T-helper 1 cell (primary cell): ENCODE results near the gene ZNF785.
A peak's percentile ranks its signal among the peaks of the same experiment; 100 is the strongest.
"Not testable (repeated sequence)": the region's sequence is repeated elsewhere in the genome, so short reads cannot be mapped to it uniquely, and the experiment has no call there.

ENCODE experiments used
- DNase-seq, 5 donors: peaks; one replicate each; pipeline ENCODE4 v3.0.0-alpha.2; 2012 to 2020

Gene ZNF785

DNA sequence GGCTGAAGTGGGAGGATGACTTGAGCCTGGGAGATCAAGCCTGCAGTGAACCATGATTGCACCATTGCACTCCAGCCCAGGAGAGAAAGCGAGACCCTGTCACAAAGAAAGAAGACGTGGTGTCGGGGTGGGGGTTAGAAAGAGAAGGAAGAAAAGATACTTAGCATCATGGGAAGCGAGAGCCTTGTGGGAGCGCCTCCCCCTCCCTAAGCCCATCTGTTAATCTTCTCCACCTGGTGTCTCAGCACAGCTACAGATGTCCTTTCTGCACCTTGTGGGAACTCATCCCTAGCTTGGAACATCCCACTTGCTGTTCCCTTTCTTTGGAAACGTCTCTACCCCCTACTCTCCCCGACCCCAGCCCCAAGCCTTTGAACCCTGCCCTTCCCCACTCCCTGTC, 20.0 kb downstream of the ZNF785 start:
- no peak for DNase-seq

DNA sequence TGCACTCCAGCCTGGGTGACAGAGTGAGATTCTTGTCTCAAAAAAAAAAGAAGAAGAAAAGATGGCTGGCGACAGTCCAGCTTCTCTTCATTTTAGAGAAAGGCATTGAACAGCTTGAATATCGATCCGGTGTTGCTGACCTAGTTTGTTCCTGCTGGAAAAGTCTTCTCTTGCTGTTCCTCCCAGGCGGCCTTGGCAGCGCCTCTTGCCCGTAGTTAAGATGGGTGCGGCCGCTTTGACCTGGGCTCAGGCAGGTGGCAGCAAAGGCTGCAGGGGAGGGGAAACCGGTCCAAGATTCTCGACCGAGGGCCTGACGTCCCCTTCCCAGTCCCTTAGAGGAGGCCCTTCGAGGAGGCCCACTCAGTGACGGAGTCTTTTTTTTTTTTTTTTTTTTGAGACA, 23.5 kb downstream of the ZNF785 start:
- DNase-seq = no peak

DNA sequence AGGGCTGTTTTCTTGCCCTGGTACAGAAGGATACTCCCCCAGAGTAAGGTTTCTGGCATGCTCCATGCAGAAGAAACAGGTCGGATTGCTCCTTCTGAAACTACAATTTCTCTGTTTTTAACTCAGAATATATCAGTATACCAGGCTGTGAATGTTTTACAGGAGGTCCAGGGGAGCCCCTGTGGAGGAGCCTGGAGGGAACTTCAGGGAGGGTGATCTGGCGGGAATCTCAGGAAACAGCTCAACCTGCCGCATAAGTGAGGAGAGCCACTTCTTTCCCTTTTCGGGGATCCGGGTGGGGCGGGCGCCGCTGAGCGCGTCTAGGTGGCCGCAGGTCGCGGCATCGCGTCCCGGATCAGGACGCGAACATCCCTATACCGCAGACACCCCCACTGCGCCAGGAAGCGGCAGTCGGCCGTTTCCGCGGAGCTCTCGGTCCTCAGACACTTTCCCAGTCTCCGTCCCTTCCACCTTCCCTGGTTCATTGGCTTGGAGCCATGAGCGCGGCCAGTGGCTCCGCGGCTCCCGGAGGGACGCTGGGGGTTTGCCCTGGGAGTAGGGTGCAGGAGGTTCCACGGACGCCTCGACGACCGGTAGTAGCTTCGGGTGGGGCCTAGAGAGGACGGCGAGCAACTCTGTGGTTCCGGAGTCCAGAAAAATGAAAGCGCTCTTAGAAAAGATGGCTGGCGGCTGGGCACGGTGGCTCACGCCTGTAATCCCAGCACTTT, 24.2 kb downstream of the ZNF785 start:
- DNase-seq = peak in 1 of 5 donors; percentile 35

DNA sequence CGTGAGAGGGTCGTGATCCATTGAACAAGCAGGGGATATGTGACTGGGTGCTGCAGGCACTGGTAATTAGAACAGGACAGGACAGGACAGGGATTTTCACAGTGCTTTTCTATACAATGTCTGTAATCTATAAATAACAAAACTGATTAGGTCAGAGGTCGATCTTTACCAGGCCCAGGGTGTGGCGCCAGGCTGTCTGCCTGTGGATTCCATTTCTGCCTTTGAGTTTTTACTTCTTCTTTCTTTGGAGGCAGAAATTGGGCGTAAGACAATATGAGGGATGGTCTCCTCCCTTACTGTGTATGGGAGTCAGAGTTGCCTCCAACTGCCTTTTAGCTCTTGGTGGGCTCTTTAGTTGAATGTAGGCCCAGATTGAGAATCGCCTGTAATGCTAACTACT, 25.8 kb downstream of the ZNF785 start:
- no peak for DNase-seq

DNA sequence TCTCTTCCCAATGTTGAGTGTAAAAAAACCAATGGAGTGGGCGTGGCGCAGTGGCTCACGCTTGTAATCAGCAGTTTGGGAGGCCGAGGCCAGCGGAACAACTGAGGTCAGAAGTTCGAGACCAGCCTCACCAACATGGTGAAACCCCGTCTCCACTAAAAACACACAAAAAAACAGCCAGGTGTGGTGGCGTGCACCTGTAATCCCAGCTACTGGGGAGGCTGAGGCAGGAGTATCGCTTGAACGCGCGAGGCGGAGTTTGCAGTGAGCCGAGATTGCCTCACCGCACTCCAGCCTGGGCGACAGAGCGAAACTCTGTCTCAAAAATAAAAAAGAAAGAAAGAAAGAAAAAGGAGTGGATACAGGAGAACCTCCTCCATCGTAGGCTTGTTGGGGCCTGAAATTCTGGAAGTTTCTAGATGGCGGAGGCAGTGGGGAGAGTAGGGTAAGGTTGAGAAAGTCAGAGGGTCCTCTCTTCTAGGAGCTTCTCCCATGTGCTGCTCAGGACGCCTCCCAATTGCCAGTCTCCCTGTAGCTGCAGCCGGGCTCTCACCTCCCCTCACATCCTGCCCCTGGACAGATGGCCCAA, 26.6 kb downstream of the ZNF785 start:
- no peak for DNase-seq

DNA sequence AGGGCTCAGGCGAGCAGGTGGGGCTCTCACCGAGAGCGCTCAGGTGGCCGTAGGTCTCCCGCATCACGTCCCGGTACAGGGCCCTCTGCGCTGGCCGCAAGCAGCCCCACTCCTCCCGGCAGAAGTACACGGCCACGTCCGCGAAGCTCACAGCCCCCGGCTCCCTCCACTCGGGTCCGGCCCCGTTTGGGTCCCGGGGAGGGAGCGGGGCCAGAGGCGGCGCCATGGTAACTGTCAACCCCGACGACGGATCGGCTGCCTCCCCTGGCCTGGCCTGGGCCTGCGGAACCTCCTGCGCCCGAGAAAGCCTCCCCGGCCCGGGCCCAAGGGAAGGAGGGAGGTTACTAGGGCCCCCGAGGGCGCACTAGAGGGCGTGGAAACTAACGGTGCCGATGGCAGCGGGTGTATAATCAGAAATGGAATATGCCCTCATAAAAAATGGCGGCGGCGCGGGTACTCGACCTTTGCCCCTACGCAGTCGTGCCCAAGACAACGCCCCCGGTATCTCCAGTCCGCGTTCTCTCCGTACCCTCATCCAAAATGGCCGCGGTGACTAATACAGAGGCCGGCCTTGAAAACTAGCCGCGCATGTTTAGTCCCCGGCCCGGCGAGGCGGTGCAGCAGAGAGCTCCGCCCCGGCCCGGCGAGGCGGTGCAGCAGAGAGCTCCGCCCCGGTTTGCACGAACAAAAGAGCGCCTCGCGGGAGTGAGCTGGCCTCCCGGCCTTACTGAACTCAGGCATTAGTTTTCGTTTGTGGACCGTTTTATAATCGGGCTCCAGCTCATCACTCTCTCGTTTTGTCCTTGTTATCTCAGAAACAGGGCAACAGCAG, 27.3 kb downstream of the ZNF785 start, which contains the start of gene ZNF764:
ZNF764 (minus strand) TSS at position 418 of the 832 bp plus-strand sequence; CDS start at position 226, 192 bp downstream.
- DNase-seq = peak; percentile 92 to 98 (median 95)

DNA sequence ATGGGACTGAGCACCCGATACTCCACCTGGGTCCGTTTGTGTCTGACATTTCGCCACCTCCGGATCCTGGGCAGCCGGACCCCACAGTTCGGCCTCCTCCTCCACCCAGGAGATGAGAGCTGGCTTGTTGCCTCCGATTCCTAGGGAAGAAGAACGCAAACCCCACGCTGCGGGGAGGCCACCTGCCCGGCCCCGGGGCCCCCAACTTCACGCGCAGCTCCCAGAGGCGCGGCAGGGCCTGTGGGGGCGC, 27.9 kb downstream of the ZNF785 start:
- no peak for DNase-seq

DNA sequence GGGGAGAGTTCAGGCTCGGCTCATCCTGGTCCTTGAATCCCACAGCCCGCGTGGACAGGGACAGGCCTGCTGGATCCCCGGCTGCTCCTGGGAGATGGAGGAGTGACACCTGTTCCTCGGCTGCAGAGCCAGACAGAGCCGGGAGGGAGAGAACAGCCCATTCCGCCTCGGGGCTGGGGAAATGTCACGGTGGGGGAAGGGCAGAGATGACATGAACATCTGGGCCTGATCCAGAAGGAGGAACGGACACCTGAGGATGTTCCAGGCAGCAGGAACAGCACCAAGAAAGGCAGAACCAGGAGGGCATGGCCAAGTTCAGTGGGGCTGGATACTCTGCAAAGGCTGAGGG, 29.4 kb downstream of the ZNF785 start:
- no peak for DNase-seq

DNA sequence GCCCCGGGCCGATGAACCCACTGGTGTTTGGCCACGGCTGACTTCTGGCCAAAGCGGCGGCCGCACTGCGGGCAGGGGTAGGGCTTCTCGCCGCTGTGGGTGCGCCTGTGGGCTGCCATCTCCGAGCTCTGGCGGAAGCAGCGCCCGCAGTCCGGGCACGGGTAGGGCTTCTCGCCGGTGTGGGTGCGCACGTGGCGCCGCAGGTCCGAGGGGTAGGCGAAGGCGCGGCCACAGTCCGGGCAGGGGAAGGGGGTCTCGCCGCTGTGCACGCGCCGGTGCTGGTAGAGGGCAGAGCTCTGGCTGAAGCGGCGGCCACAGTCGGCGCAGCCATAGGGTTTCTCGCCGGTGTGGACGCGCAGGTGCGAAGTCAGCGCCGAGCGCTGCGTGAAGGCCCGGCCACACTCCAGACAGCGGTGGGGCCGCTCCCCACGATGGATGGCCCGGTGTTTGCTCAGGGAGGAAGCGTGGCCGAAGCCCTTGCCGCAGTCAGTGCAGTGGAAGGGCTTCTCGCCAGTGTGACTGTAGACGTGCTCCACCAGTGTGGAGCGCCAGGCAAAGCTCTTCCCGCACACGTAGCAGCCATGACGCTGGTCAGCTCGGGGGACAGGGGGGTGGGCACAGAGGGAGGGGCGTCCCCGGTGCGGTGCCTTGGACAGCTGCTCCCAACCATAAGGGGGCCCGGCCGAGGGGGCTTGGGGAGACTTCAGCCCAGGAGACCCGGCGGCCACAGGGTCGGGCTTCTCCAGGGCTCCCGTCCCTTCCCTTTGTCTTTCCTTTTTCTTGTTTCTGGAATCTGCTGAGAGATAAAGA, 30.0 kb downstream of the ZNF785 start:
- no peak for DNase-seq

DNA sequence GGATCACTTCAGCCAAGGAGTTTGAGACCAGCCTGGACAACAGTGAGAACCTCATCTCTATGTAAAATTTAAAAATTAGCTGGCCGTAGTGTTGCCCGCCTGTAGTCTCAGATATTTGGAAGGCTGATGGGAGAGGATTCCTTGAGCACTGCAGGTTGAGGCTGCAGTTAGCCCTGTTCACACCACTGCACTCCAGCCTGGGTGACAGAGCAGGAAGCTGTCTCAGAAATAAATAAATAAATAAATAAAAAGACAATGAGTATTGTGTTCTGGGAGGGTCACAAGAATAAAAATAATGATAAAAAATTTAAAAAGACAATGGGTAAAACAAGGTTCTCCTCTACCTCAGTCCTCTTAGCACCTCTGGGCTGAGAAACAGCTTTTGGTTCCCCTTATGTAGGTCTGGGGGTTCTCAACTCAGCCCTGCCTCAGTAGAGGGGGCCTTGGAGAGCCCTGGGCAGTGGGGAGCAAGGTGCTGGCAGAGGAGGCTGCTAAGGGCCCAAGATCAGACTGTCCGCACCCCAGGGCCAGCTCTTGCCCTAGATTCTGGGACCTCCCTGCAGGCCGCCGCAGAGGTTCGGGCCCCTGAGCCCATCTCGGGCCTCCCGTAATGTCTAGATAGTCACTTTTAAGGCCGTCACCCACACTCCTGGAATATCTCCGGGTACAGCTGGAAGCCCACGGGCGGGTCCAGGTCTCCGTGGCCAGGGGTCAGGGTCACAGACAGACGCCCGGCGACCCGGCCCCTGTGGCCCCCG, 30.8 kb downstream of the ZNF785 start:
- DNase-seq = no peak

DNA sequence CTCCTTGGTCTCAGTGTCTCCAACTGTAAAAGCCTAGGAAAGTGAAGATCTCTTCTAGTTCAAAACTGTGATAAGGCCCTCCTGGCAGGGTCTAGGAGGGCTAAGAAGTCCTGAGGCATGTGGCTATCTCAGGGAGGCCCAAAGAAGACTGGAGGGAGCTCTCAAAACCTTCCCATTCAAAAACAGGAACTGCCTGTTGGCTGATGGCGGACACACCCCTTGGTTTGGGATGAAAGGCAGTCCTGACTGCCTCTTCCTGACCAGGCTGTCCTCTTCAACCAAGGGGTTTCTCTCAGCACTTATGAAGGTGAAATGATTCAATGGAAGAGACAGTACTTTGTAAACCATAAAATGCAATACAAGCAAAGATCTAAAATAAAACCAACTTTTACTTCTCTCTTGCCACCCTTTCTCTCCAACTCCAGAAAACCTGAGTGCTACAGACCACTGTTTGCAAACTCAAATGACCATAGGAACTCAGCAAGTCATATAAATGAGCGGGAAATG, 32.1 kb downstream of the ZNF785 start:
- DNase-seq = no peak

DNA sequence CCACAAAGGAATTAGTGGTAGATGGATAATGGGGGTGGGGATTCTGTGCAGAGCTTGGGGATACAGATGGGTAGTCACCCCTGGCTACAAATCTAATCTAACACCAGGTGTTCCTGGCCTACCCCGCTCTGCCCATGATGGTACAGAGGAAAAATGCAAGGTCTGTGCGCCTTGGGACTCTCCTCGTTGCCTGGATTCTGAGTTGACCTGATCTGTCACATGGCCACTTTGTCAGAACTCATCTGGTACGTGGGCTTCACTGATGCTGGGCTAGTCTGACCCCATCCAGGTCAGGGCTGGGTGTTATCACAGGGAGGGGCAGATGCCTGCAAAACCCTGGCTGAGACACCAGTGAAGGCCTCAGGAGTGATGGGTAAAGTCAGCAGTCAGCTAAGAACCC, 32.5 kb downstream of the ZNF785 start:
- no peak for DNase-seq

DNA sequence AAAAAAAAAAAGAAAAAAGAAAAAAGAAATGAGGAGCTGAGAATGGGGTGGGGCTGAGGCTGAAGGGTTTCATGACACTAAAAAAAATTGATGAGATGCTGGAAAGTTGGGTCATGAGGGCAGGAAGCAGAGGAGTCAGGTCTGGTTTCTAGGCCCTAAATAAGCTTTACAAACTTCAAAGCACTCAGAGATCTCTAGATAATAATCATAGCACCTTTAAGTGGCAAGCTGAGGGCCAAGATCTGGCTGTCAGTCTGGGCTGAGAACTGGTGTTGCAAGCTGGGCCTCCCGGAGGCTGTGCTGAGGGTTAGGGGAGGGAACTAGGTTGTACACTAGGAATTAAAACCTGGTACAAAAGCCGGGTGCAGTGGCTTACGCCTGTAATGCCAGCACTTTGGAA, 33.7 kb downstream of the ZNF785 start:
- peak; percentile 59 to 87 (median 70) for DNase-seq

DNA sequence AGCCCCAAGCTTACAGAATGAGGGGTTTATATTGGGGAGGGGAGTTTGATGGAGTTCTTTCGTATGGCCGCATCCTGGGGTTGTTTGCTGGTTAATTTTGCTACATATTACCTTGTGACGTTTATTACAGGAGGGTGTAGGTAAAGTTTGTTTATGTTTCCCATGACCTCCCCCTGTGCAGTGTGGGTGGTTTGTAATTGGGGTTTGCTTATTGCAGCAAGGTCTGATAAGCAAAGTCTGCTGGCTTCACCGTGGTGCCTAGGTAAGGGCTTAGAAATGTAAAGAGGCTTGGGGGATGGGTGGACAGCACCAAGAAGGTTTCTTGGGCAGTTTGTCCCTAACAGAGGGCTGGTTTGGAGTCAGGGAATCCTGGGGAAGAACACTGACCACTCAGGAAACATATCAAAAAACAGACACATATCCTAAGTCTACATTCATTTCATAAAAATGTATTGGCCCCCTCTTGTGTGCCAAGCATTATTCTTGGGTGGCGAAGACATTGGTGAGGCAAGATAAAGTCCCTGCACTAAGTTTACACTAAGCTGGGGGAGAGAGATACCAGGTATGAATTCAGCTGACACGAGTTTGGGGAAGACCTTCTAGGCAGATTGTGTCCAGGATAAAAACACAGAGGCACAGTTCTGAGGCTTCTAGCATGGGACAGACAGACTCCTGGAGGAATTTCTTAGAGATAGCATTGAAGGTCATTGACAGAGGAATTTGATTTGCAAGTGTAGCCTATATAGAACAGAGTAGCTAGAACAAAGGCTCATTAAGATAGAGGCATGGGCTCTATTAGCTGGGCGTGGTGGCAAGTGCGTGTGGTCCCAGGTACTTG, 36.9 kb downstream of the ZNF785 start:
- DNase-seq = no peak

DNA sequence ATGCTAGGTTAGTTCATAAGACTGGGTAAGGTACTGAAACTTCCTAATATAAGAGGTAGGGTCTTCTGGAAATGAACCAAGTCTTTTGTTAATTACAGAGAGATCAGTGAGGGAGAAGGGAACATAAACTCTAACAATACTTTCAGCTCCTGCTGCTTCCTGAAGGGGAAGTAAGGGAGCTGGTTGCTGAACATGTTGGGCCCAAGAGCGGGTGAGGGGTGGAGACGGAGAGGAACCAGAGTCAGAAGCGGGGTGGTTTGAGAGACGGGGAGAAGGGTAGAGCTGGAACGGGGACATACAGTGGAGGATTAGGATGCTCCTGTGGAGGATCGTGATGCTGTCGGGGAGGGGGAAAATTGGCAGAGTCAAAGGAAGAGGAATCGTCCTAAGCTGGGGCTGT, 39.4 kb downstream of the ZNF785 start:
- no peak for DNase-seq

DNA sequence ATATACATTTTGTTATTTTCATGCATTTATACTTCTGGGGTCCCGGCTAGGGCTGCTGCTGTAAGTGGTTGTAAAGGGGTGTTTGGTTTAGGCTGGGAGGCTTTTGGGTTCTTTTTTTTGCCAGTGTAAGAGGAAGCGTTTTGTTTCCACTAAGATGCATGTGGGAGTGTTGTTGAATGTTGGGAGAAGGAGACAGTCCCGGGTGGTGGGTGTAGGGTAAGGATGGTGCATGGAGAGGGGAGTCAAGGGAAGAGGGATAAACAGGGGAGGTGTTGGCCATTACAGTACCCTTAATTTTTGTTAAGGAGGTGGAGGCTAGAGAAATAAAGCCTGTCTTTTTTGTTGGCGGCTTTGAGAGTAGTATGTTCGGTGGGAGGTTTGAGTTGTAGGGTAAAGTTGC, 42.4 kb downstream of the ZNF785 start:
- DNase-seq = no peak

DNA sequence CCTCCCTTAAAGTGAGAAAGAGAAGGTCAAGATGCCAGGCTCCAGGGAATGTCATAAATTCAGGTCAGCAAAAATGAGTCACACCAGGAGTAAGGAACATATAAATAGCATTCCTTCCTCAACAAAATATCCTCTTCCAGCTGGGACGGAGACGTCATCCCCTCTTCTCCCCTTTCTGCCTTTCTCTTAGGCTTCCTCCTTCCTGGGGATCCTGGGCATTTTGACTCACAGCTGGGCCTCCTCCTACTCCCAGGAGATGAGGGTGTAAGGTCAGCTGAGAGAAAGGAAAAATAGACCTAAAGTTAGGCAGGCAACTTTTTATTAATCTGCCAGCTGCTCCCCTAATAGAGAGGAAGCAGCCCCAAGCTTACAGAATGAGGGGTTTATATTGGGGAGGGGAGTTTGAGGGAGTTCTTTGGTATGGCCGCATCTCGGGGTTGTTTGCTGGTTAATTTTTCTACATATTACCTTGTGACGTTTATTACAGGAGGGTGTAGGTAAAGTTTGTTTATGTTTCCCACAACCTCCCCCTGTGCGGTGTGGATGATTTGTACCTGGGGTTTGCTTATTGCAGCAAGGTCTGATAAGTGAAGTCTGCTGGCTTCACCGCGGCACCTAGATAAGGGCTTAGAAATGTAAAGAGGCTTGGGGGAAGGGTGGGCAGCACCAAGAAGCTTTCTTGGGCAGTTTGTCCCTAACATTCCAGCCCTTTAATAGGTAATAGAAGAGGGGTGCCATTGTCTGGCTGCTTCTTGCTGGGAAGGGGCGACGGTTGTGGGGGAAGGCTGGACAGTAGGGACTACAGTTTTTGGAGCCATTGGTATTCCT, 43.8 kb downstream of the ZNF785 start:
- no peak for DNase-seq

DNA sequence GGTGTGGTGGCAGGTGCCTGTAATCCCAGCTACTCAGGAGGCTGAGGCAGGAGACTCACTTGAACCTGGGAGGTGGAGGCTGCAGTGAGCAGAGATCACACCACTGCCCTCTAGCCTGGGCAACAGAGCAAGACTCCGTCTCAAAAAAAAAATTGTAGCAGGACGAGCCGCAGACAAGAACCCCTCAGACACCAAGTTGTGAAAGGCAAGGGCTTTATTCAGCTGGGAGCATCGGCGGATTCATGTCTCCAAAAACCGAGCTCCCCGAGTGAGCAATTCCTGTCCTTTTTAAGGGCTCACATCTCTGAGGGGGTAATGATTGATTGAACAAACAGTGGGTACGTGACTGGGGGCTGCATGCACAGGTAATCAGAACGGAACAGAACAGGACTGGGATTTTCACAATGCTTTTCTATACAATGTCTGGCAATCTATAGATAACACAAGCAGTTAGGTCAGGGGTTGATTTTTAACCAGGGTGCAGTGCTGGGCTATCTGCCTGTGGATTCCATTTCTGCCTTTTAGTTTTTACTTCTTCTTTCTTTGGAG, 44.5 kb downstream of the ZNF785 start:
- not testable (repeated sequence) for DNase-seq

DNA sequence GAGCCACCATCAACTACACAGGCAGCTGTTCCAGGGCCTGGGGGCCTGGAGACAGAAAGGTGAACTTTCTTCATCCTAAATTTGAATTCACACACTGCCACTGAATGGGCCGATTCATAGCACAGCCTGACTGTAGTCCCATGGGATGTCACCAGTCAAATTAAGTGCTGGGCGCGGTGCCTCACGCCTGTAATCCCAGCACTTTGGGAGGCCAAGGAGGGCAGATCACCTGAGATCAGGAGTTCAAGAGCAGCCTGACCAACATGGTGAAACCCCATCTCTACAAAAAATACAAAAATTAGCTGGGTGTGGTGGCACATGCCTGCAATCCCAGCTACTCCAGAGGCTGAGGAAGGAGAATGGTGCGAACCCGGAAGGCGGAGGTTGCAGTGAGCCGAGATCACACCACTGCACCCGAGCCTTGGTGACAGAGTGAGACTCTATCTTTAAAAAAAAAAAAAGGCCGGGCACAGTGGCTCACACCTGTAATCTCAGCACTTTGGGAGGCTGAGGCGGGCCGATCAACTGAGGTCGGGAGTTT, 45.4 kb downstream of the ZNF785 start:
- DNase-seq = not testable (repeated sequence)
